Fibroblast of skin of abdomen (primary cell): ENCODE data around the gene LOX.
"Not testable (repeated sequence)": the region's sequence is repeated elsewhere in the genome, so short reads cannot be mapped to it uniquely, and the experiment has no call there.

Experiments
- DNase-seq: peaks from one replicate; pipeline ENCODE4 v3.0.0-alpha.2; 2013

The LOX gene

GRCh38 chr5:122097391-122097790 is 19.3 kb upstream of the LOX start:
- no peak for DNase-seq

- no peak for DNase-seq
Measured at GRCh38 chr5:122095158-122095557, 17.1 kb upstream of the LOX start.

- not testable (repeated sequence) for DNase-seq
Measured at GRCh38 chr5:122094251-122094650, 16.2 kb upstream of the LOX start.

- DNase-seq, result peak; percentile 94
Measured at GRCh38 chr5:122093415-122094180, 15.5 kb upstream of the LOX start.

GRCh38 chr5:122091936-122092600 is 14.0 kb upstream of the LOX start:
- peak; percentile 92 for DNase-seq

GRCh38 chr5:122089096-122090013 is 11.3 kb upstream of the LOX start:
- peak; percentile 93 for DNase-seq

GRCh38 chr5:122085041-122085440 is 7.0 kb upstream of the LOX start:
- no peak for DNase-seq

GRCh38 chr5:122083535-122083934 is 5.5 kb upstream of the LOX start:
- DNase-seq, result no peak

- DNase-seq, result no peak
Measured at GRCh38 chr5:122081541-122081940, 3.5 kb upstream of the LOX start.

GRCh38 chr5:122077366-122078115 is 518 bp downstream of the LOX start:
- DNase-seq, result no peak

- peak; percentile 85 for DNase-seq
Measured at GRCh38 chr5:122076669-122077365, 1.2 kb downstream of the LOX start.

GRCh38 chr5:122076050-122076461 is 2.0 kb downstream of the LOX start:
- peak; percentile 43 for DNase-seq

- DNase-seq, result no peak
Measured at GRCh38 chr5:122073864-122074263, 4.2 kb downstream of the LOX start.

- no peak for DNase-seq
Measured at GRCh38 chr5:122073018-122073417, 5.0 kb downstream of the LOX start.

GRCh38 chr5:122067390-122067789 is 10.7 kb downstream of the LOX start:
- no peak for DNase-seq

GRCh38 chr5:122064992-122065391 is 13.1 kb downstream of the LOX start:
- DNase-seq, result no peak

GRCh38 chr5:122063836-122064235 is 14.2 kb downstream of the LOX start:
- DNase-seq, result peak; percentile 37

- peak; percentile 58 for DNase-seq
Measured at GRCh38 chr5:122062205-122062604, 15.9 kb downstream of the LOX start.

- no peak for DNase-seq
Measured at GRCh38 chr5:122056913-122057312, 21.1 kb downstream of the LOX start.

GRCh38 chr5:122054266-122054665 is 23.8 kb downstream of the LOX start:
- no peak for DNase-seq
